Measurements from ENCODE around the gene TMEM8B. TPM values are rescaled to one million over a fixed set of nuclear protein-coding genes. Genes with fewer than 3 reads are reported as not detected.

The TMEM8B gene
- total and polyA plus RNA-seq, 2 of the 8 experiments (the other 6 are each of a cell fraction or from before 2014, with no cell fraction given), result 7.5 to 10.4 TPM

DNA sequence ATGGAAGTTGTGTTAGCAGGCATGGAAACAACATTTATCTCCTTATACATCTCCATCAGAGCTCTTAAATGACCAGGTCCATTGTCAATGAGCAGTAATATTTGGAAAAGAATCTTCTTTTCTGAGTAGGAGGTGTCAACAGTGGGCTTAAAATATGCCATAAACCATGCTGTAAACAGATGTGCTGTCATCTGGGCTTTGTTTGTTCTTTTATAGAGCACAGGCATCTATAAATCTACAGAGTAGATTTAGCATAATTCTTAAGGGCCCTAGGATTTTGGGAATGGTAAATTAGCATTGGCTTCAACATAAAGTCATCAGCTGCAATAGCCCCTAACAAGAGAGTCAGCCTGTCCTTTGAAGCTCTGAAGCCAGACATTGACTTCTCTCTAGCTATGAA is 69.3 kb downstream of the TMEM8B start:
- Histone ChIP-seq H3K9me3 (ENCODE audit: insufficient read depth in 2 of 2, low read depth in 1 of 2, low read length in 1 of 2) (no peaks in the 10 kb centered on the region), H3K9ac (replicated peaks in 1 of 4; ENCODE audit: extremely low read depth in 1 of 4, low read depth in 3 of 4, low read length in 3 of 4) (no peak overlapping the region), H3K4ac (replicated peaks; ENCODE audit: insufficient read length, low read depth, low read length) (no peak overlapping the region), H3K79me1 (ENCODE audit: low read depth, low read length) (no peaks in the 10 kb centered on the region), H3K27ac (ENCODE audit: low read depth, low read length) (no peak overlapping the region), H3K4me3 (ENCODE audit: extremely low read depth in 1 of 4, insufficient read depth in 2 of 4, low read depth in 3 of 4, low read length in 4 of 4) (no peak overlapping the region), H3K4me1 (replicated peaks in 1 of 4; ENCODE audit: control insufficient read depth in 3 of 4, insufficient read depth in 4 of 4, low read length in 3 of 4) (no peaks in the 10 kb centered on the region), H3K23ac (ENCODE audit: insufficient read length) (no peak overlapping the region), H3K14ac (ENCODE audit: insufficient read length) (no peak overlapping the region), H3K23me2 (ENCODE audit: low read depth, low read length) (no peaks in the 10 kb centered on the region), H2BK15ac (ENCODE audit: low read length) (no peak overlapping the region), H2BK12ac (ENCODE audit: low read depth, low read length) (no peak overlapping the region), H2AFZ (ENCODE audit: low read length) (no peak overlapping the region), H4K8ac (ENCODE audit: extremely low read depth, insufficient read depth, low read length) (no peak overlapping the region), H3K36me3 (ENCODE audit: control insufficient read depth in 2 of 4, insufficient read depth in 4 of 4, low read length in 3 of 4) (no peaks in the 10 kb centered on the region), H4K20me1 (replicated peaks in 1 of 2; ENCODE audit: control insufficient read depth in 1 of 2, insufficient read depth in 2 of 2, low read length in 2 of 2) (no peaks in the 10 kb centered on the region), H3K79me2 (ENCODE audit: control insufficient read depth in 1 of 2, insufficient read depth in 2 of 2, low read length in 2 of 2) (no peaks in the 10 kb centered on the region), H3K4me2 (ENCODE audit: insufficient read depth in 1 of 2, low read depth in 2 of 2, low read length in 2 of 2) (no peak overlapping the region), H3K18ac (ENCODE audit: extremely low read depth, low read length) (no peak overlapping the region), H2BK5ac (ENCODE audit: low read depth, low read length) (no peak overlapping the region), H2BK120ac (replicated peaks; ENCODE audit: low read depth, low read length) (no peak overlapping the region), H2AK5ac (ENCODE audit: low read depth, low read length) (no peak overlapping the region), H3K27me3 (replicated peaks in 1 of 4; ENCODE audit: control insufficient read depth in 3 of 4, extremely low read depth in 1 of 4, insufficient read depth in 3 of 4, low read length in 3 of 4) (no peaks in the 10 kb centered on the region), H3K56ac (replicated peaks; ENCODE audit: insufficient read length, low read depth, low read length) (no peak overlapping the region), H4K91ac (replicated peaks; ENCODE audit: insufficient read length, low read length) (no peak overlapping the region), H2BK20ac (ENCODE audit: low read length) (no peak overlapping the region), H4K5ac (ENCODE audit: insufficient read length, low read depth, low read length) (no peak overlapping the region)
- TF ChIP-seq BRCA1 (IDR thresholded peaks at IDR 0.05; ENCODE audit: low read depth, low read length) (no peak), POU5F1 (IDR thresholded peaks at IDR 0.05; ENCODE audit: low read depth, low read length) (no peak), FOSL1 (IDR thresholded peaks at IDR 0.05; ENCODE audit: insufficient read depth, low read depth, low read length) (no peak), TEAD4 (IDR thresholded peaks at IDR 0.05; ENCODE audit: low read depth, low read length) (no peak), RXRA (IDR thresholded peaks at IDR 0.05; ENCODE audit: insufficient read depth, low read depth, low read length) (no peak), TAF1 (IDR thresholded peaks at IDR 0.05; ENCODE audit: low read depth, low read length) (no peak), RAD21 (IDR thresholded peaks at IDR 0.05 in 1 of 2, conservative IDR thresholded peaks at IDR 0.05 in 1 of 2; ENCODE audit: low read depth in 2 of 2, low read length in 2 of 2) (no peak), SIRT6 (IDR thresholded peaks at IDR 0.05; ENCODE audit: low read length) (no peak), CHD1 (IDR thresholded peaks at IDR 0.05; ENCODE audit: low read depth, low read length) (no peak), NANOG (IDR thresholded peaks at IDR 0.05; ENCODE audit: insufficient read depth, low read depth, low read length, poor library complexity, severe bottlenecking) (no peak)
- TF ChIP-seq, protein P1, sequence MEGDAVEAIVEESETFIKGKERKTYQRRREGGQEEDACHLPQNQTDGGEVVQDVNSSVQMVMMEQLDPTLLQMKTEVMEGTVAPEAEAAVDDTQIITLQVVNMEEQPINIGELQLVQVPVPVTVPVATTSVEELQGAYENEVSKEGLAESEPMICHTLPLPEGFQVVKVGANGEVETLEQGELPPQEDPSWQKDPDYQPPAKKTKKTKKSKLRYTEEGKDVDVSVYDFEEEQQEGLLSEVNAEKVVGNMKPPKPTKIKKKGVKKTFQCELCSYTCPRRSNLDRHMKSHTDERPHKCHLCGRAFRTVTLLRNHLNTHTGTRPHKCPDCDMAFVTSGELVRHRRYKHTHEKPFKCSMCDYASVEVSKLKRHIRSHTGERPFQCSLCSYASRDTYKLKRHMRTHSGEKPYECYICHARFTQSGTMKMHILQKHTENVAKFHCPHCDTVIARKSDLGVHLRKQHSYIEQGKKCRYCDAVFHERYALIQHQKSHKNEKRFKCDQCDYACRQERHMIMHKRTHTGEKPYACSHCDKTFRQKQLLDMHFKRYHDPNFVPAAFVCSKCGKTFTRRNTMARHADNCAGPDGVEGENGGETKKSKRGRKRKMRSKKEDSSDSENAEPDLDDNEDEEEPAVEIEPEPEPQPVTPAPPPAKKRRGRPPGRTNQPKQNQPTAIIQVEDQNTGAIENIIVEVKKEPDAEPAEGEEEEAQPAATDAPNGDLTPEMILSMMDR (IDR thresholded peaks at IDR 0.05; ENCODE audit: control extremely low read depth in 1 of 3, insufficient read depth in 1 of 3, low read depth in 1 of 3, low read length in 3 of 3), result no peak
- no peak for FAIRE-seq
- no peak for DNase-seq (ENCODE audit: low read depth in 1 of 2, low spot score in 2 of 2)
- POLR2A ChIA-PET (ENCODE audit: partially characterized antibody), result interaction anchor here (0.7 kb wide), 1 partner anchor 12 kb away, joined by 3 read pairs; no protein-coding TSS in a partner anchor
- CTCF ChIA-PET (ENCODE audit: partially characterized antibody), result interaction anchor here (0.9 to 2.2 kb wide), 8 partner anchors 9 to 108 kb away, joined by 3 to 7 read pairs (median 4); no protein-coding TSS in a partner anchor
